ENCODE measurements around the gene TEC. TPM values are rescaled to one million over a fixed set of nuclear protein-coding genes. Genes with fewer than 3 reads are reported as not detected.
A peak's percentile ranks its signal among the peaks of the same experiment; 100 is the strongest.
"Not testable (repeated sequence)": the region's sequence is repeated elsewhere in the genome, so short reads cannot be mapped to it uniquely, and the experiment has no call there.

Gene TEC
- 3.8 TPM for total RNA-seq

GRCh38 chr4:48268956-48269860, at the start of gene TEC:
TSS of gene TEC (minus strand) at chr4:48269838. CDS start at chr4:48228614, 41,224 bp downstream.
- peak; percentile 32 for DNase-seq (ENCODE audit: low spot score)

GRCh38 chr4:48315728-48316630, 46.3 kb upstream of the TEC start:
- peak; percentile 19 for DNase-seq (ENCODE audit: low spot score)

GRCh38 chr4:48314746-48315145, 45.1 kb upstream of the TEC start:
- not testable (repeated sequence) for DNase-seq (ENCODE audit: low spot score)

GRCh38 chr4:48311896-48312295, 42.3 kb upstream of the TEC start:
- DNase-seq (ENCODE audit: low spot score) = no peak

GRCh38 chr4:48308901-48309300, 39.3 kb upstream of the TEC start:
- DNase-seq (ENCODE audit: low spot score) = no peak

GRCh38 chr4:48307528-48307927, 37.9 kb upstream of the TEC start:
- no peak for DNase-seq (ENCODE audit: low spot score)

- DNase-seq (ENCODE audit: low spot score) = no peak
Measured at GRCh38 chr4:48305508-48305907, 35.9 kb upstream of the TEC start.

GRCh38 chr4:48300004-48300403, 30.4 kb upstream of the TEC start:
- DNase-seq (ENCODE audit: low spot score) = no peak

GRCh38 chr4:48299560-48299959, 29.9 kb upstream of the TEC start:
- no peak for DNase-seq (ENCODE audit: low spot score)

GRCh38 chr4:48297256-48297846, 27.7 kb upstream of the TEC start:
- DNase-seq (ENCODE audit: low spot score) = no peak

- no peak for DNase-seq (ENCODE audit: low spot score)
Measured at GRCh38 chr4:48296365-48296764, 26.7 kb upstream of the TEC start.

GRCh38 chr4:48295116-48295515, 25.5 kb upstream of the TEC start:
- no peak for DNase-seq (ENCODE audit: low spot score)

- not testable (repeated sequence) for DNase-seq (ENCODE audit: low spot score)
Measured at GRCh38 chr4:48292218-48292790, 22.7 kb upstream of the TEC start.

- DNase-seq (ENCODE audit: low spot score) = no peak
Measured at GRCh38 chr4:48290146-48290772, 20.6 kb upstream of the TEC start.

- DNase-seq (ENCODE audit: low spot score) = not testable (repeated sequence)
Measured at GRCh38 chr4:48286060-48286459, 16.4 kb upstream of the TEC start.

GRCh38 chr4:48285640-48286039, 16.0 kb upstream of the TEC start:
- not testable (repeated sequence) for DNase-seq (ENCODE audit: low spot score)

- no peak for DNase-seq (ENCODE audit: low spot score)
Measured at GRCh38 chr4:48275686-48276085, 6.0 kb upstream of the TEC start.

GRCh38 chr4:48275247-48275646, 5.6 kb upstream of the TEC start:
- no peak for DNase-seq (ENCODE audit: low spot score)

- no peak for DNase-seq (ENCODE audit: low spot score)
Measured at GRCh38 chr4:48271626-48272025, 2.0 kb upstream of the TEC start.

GRCh38 chr4:48270951-48271473, 1.4 kb upstream of the TEC start:
- no peak for DNase-seq (ENCODE audit: low spot score)

GRCh38 chr4:48270523-48270897, 872 bp upstream of the TEC start:
- no peak for DNase-seq (ENCODE audit: low spot score)

Data from mucosa of gallbladder (tissue), 1 donor.